ENCODE results near the gene ARHGAP6. TPM values are rescaled to one million over a fixed set of nuclear protein-coding genes. Genes with fewer than 3 reads are reported as not detected.

The ARHGAP6 gene
- total and polyA plus RNA-seq, 2 of the 4 experiments (the other 2 are of a cell fraction): 1.4 to 1.8 TPM

- no peak overlapping the region for H2BK5ac ChIP-seq (ENCODE audit: low read depth, low read length, poor library complexity, severe bottlenecking)
- DNase-seq: no peak
- H3K9me3 ChIP-seq (ENCODE audit: control insufficient read depth, insufficient read depth, low read length): no peaks in the 10 kb centered on the region
- intact Hi-C loops (cut with micrococcal nuclease): no loop called here
- in situ Hi-C loops (cut with MboI; ENCODE audit: low sequenced_read_pairs): no loop called here
- H3K18ac ChIP-seq (ENCODE audit: low read depth, low read length): no peak overlapping the region
- WGBS, 2 experiments (ENCODE audit: extremely low coverage in 2 of 2, insufficient read length in 1 of 2): no CpG with 5 or more reads among the region's 2 CpGs
- no peak overlapping the region for H2BK120ac ChIP-seq (ENCODE audit: low read depth, low read length)
- no peak overlapping the region for H3K4me3 ChIP-seq (ENCODE audit: insufficient read depth, low read depth, low read length)
- no peak overlapping the region for H4K8ac ChIP-seq (ENCODE audit: low read depth in 2 of 2, low read length in 2 of 2)
- H2AK5ac ChIP-seq (ENCODE audit: low read depth, low read length): no peak overlapping the region
- no peaks in the 10 kb centered on the region for H3K36me3 ChIP-seq (ENCODE audit: control insufficient read depth, insufficient read depth, low read length)
- H4K20me1 ChIP-seq (ENCODE audit: insufficient read depth, low read length): no peaks in the 10 kb centered on the region
- no peak overlapping the region for H3K4ac ChIP-seq (ENCODE audit: low read depth, low read length)
- H3K27me3 ChIP-seq (ENCODE audit: control insufficient read depth, insufficient read depth, low read length): no peaks in the 10 kb centered on the region
- H3K4me1 ChIP-seq (ENCODE audit: control insufficient read depth, insufficient read depth, low read length): 0 out of 2 replicates have a peak, but pooled peaks cover 2% of the 10 kb centered on the region
- POLR2A ChIA-PET (ENCODE audit: unreplicated experiment): no interaction called here
- H3K56ac ChIP-seq (ENCODE audit: extremely low read depth, insufficient read depth, low read length): no peak overlapping the region
- BruUV-seq (replicated peaks): no TSS peak
- no peak overlapping the region for H3K14ac ChIP-seq (replicated peaks; ENCODE audit: low read depth, low read length)
- H2BK20ac ChIP-seq (ENCODE audit: low read depth, low read length): no peak overlapping the region
- H2BK15ac ChIP-seq (ENCODE audit: low read depth, low read length): no peak overlapping the region
- H3K9me1 ChIP-seq (ENCODE audit: insufficient read depth, low read length): no peaks in the 10 kb centered on the region
- H2AK9ac ChIP-seq (replicated peaks; ENCODE audit: low read depth, low read length, poor library complexity): no peak overlapping the region
- no peak overlapping the region for H4K5ac ChIP-seq (ENCODE audit: low read depth, low read length)
- H3K4me2 ChIP-seq (ENCODE audit: low read depth, low read length): no peak overlapping the region
- no peak overlapping the region for H3K23ac ChIP-seq (ENCODE audit: low read depth, low read length)
- TF ChIP-seq BHLHE40 (IDR thresholded peaks at IDR 0.05; ENCODE audit: low read depth, low read length) (no peak), MAFK (IDR thresholded peaks at IDR 0.05; ENCODE audit: low read depth, low read length) (no peak), NFE2L2 (IDR thresholded peaks at IDR 0.05; ENCODE audit: low read depth, low read length) (no peak), SMC3 (IDR thresholded peaks at IDR 0.05; ENCODE audit: low read depth, low read length) (no peak), RAD21 (IDR thresholded peaks at IDR 0.05; ENCODE audit: low read length) (no peak), CTCF (conservative IDR thresholded peaks at IDR 0.05; ENCODE audit: low read depth, low read length) (no peak), MAZ (IDR thresholded peaks at IDR 0.05; ENCODE audit: borderline replicate concordance, low read depth, low read length) (no peak), CEBPB (IDR thresholded peaks at IDR 0.05; ENCODE audit: low read depth, low read length) (no peak), RCOR1 (IDR thresholded peaks at IDR 0.05; ENCODE audit: insufficient replicate concordance, low read length) (no peak), FOS (IDR thresholded peaks at IDR 0.05; ENCODE audit: low read depth, low read length) (no peak), ELK1 (IDR thresholded peaks at IDR 0.05; ENCODE audit: borderline replicate concordance, low read depth, low read length) (no peak), RFX5 (IDR thresholded peaks at IDR 0.05; ENCODE audit: low read depth, low read length) (no peak), POLR2A (IDR thresholded peaks at IDR 0.05; ENCODE audit: low read depth, low read length) (no peak), MXI1 (IDR thresholded peaks at IDR 0.05; ENCODE audit: borderline replicate concordance, low read depth, low read length) (no peak), CHD1 (IDR thresholded peaks at IDR 0.05; ENCODE audit: low read depth, low read length) (no peak), USF2 (IDR thresholded peaks at IDR 0.05; ENCODE audit: low read depth, low read length) (no peak)
- H3K27ac ChIP-seq (ENCODE audit: insufficient read depth, low read length): no peak overlapping the region
- H3K9ac ChIP-seq (ENCODE audit: low read depth, low read length): no peak overlapping the region
- no peak for ATAC-seq (ENCODE audit: low read depth)
- dilution Hi-C loops (cut with HindIII; ENCODE audit: low sequenced_read_pairs, unreplicated experiment): no loop called here
- H4K91ac ChIP-seq (ENCODE audit: insufficient read depth, low read depth, low read length): no peak overlapping the region
- no peaks in the 10 kb centered on the region; a peak in 1 of 4 replicates for H3K79me1 ChIP-seq (ENCODE audit: low read depth in 1 of 2, low read length in 2 of 2)
- CTCF ChIA-PET: no interaction called here
- no peak overlapping the region for H2AFZ ChIP-seq (replicated peaks; ENCODE audit: low read length, poor library complexity)
These were observed 268.0 kb downstream of the ARHGAP6 start for GRCh38 chrX:11397680-11398079.
